ENCODE results near the gene CTSH. TPM values are rescaled to one million over a fixed set of nuclear protein-coding genes. Genes with fewer than 3 reads are reported as not detected.

The CTSH gene
- polyA plus RNA-seq, 4 donors, result 190 to 230 (median 201) TPM

DNA sequence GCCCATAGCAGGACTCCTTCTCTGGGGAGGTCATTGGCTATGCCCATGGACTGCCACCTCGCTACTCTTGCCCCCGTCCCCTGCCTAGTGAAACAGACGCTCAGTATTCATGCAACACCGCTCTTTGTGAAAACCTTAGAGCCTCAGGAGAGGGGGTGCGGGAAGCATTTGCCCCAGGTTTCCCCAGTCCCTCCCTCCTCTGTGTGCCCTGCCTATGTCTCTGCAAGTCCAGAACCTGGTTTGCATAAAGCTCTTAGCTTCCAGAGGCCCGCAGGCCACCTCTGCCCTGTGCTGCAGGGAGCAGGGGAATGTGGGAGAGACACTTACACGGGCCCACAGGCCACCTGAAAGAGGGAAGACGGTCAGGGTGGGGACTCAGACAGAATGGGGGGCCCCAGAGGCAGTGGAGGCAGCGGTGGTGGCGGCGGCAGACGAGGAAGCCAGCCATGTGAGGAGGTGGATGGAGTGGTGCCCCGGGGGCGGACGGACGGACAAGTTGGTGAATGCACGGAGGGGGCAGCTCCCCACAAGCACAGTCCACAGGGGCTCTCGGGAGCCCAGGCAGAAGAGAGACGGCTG is 33.8 kb upstream of the CTSH start:
- DNase-seq (ENCODE audit: low read depth in 4 of 4, low spot score in 2 of 4), result no peak

GRCh38 chr15:78977591-78978347 is 32.9 kb upstream of the CTSH start:
- no peak for DNase-seq (ENCODE audit: low read depth in 4 of 4, low spot score in 2 of 4)

GRCh38 chr15:78977091-78977571 is 32.3 kb upstream of the CTSH start:
- no peak for DNase-seq (ENCODE audit: low read depth in 4 of 4, low spot score in 2 of 4)

GRCh38 chr15:78976691-78977090 is 31.8 kb upstream of the CTSH start:
- DNase-seq (ENCODE audit: low read depth in 4 of 4, low spot score in 2 of 4), result no peak

- no peak for DNase-seq (ENCODE audit: low read depth in 4 of 4, low spot score in 2 of 4)
Observed at GRCh38 chr15:78974272-78974918, 29.5 kb upstream of the CTSH start.

GRCh38 chr15:78969687-78970349 is 25.0 kb upstream of the CTSH start:
- no peak for DNase-seq (ENCODE audit: low read depth in 4 of 4, low spot score in 2 of 4)

GRCh38 chr15:78968539-78969271 is 23.9 kb upstream of the CTSH start:
- DNase-seq (ENCODE audit: low read depth in 4 of 4, low spot score in 2 of 4), result no peak

DNA sequence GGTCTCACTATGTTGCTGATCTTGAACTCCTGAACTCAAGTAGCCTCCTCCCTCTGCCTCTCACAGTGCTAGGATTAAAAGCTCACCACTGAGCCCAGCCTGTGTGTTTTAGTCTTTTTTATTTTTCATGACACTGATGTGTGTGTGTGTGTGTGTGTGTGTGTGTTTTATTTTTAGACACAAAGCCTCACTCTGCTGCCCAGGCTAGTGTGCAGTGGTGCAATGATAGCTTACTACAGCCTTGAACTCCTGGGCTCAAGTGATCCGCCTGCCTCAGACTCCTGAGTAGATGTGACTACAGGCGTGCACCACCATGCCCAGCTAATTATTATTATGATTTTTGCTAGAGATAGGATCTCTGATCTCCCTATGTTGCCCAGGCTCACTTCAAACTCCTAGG is 23.3 kb upstream of the CTSH start:
- DNase-seq (ENCODE audit: low read depth in 4 of 4, low spot score in 2 of 4), result no peak

DNA sequence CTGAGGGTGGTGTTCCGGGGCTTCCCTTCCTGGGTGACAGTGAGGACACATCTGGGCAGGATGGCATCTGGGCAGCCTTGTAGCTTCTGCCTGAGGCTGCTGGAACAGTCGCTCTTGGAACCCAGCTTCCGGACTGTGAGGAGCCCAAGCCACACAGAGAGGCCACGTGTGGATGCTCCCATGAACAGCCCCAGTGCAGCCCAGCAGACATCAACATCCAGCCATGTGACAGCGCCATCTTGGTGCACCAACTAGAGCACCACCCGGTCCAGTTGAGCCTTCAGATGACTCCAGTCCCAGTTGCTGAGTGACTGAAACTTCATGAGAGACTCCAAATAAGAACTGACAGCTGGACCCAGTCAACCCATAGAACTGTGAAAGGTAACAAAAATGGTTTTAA is 15.5 kb upstream of the CTSH start:
- no peak for DNase-seq (ENCODE audit: low read depth in 4 of 4, low spot score in 2 of 4)

DNA sequence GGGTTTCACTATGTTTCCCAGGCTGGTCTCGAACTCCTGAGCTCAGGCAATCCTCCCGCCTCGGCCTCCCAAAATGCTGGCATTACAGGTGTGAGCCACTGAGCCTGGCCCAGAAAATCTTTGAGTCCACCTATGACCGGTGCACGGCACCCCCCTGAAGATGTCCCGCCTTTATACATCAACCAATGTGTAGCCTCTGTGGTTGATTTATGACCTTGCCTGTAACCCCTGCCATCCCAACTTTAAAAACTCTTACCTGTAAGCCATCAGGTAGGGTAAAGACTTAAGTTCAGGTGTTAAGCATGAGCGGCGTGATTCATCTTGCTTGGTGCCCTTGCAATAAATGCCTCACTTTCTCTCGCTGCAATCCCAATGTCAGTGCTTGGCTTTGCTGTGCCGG is 14.5 kb upstream of the CTSH start:
- DNase-seq (ENCODE audit: low read depth in 4 of 4, low spot score in 2 of 4), result no peak

- DNase-seq (ENCODE audit: low read depth in 4 of 4, low spot score in 2 of 4), result no peak
Observed at GRCh38 chr15:78957416-78958093, 12.7 kb upstream of the CTSH start.

GRCh38 chr15:78956937-78957336 is 12.1 kb upstream of the CTSH start:
- DNase-seq (ENCODE audit: low read depth in 4 of 4, low spot score in 2 of 4), result no peak

GRCh38 chr15:78955355-78955754 is 10.5 kb upstream of the CTSH start:
- no peak for DNase-seq (ENCODE audit: low read depth in 4 of 4, low spot score in 2 of 4)

DNA sequence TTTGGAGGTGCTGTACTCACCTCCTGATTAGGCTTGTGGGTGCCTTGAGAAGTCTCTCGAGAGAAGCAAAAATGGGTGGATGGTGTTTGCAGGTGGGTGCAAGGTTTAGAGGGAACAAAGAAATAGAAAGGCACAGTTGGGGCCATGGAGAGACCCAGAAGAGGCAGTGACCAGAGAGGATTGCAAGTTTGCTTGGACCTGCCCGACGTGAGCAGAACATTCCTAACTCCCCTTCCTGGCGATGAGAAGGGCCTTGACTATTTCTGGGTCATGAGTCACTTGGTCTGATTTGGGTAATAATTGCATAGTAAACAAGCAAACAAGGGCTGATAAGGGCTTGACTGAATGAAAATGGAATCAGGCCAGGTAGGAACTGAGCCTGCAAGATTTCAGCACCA is 7.0 kb upstream of the CTSH start:
- DNase-seq (ENCODE audit: low read depth in 4 of 4, low spot score in 2 of 4), result no peak

GRCh38 chr15:78950902-78951840 is 6.3 kb upstream of the CTSH start:
- no peak for DNase-seq (ENCODE audit: low read depth in 4 of 4, low spot score in 2 of 4)

DNA sequence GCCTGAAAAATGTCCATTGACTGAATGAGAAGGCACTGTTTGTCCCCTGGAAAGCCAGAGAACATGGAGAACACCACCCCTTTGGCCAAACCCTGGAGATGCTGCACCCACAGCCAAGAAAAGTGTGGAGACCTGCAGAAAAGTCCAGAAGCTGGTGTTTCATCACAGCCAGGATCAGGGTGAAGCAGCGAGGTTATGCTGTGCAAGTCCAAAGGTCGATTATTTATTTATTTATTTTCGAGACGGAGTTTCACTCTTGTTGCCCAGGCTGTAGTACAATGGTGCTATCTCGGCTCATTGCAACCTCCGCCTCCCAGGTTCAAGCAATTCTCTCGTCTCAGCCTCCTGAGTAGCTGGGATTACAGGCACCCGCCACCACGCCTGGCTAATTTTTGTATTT is 5.5 kb upstream of the CTSH start:
- DNase-seq (ENCODE audit: low read depth in 4 of 4, low spot score in 2 of 4), result no peak

DNA sequence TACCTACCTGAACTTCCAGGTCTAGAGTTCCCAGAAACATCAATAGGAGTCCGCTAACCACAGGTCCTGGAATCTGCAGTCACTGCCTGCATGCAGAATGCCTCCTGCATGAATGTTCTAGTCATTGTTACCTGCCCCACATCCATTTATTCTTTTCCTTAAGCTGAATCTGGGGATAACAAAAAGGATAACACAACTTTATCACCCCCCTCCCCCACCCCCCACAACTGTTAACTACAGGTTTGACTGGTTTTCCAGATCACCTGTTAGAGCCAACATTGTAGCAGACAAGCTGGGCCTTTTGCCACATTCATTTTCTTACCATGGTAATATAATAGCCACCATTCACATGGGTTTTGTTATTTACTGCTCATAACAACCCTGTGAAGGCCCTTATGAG is 4.6 kb upstream of the CTSH start:
- no peak for DNase-seq (ENCODE audit: low read depth in 4 of 4, low spot score in 2 of 4)

GRCh38 chr15:78947506-78947905 is 2.7 kb upstream of the CTSH start:
- no peak for DNase-seq (ENCODE audit: low read depth in 4 of 4, low spot score in 2 of 4)

- DNase-seq (ENCODE audit: low read depth in 4 of 4, low spot score in 2 of 4), result no peak
Observed at GRCh38 chr15:78946493-78946892, 1.6 kb upstream of the CTSH start.
